GM21360 (cell line): Measurements from ENCODE around the gene SPEF1.
A peak's percentile ranks its signal among the peaks of the same experiment; 100 is the strongest.
"Not testable (repeated sequence)": the region's sequence is repeated elsewhere in the genome, so short reads cannot be mapped to it uniquely, and the experiment has no call there.

Experiments
- ATAC-seq: cut with Tn5 transposase; IDR thresholded peaks from one replicate; pipeline ENCODE4 v1.9.1; 2021; ENCODE audit warnings: mild to moderate bottlenecking, moderate library complexity; ENCODE audit not compliant: unreplicated experiment

The SPEF1 gene

GRCh38 chr20:3789201-3789600 lies 8.0 kb upstream of the SPEF1 start:
- not testable (repeated sequence) for ATAC-seq

GRCh38 chr20:3788685-3789155 lies 7.5 kb upstream of the SPEF1 start:
- ATAC-seq = no peak

GRCh38 chr20:3787324-3788014 lies 6.2 kb upstream of the SPEF1 start:
- ATAC-seq = no peak

- ATAC-seq = peak; percentile 84
Measured at GRCh38 chr20:3786665-3787323, 5.5 kb upstream of the SPEF1 start, which contains the start of gene CENPB. Gene CENPB, minus strand, starts transcription at chr20:3786740. Its CDS starts 257 bp downstream, at chr20:3786483.

- ATAC-seq = peak; percentile 9
Measured at GRCh38 chr20:3786126-3786484, 4.9 kb upstream of the SPEF1 start.

- ATAC-seq = no peak
Measured at GRCh38 chr20:3785240-3786125, 4.2 kb upstream of the SPEF1 start.

GRCh38 chr20:3784863-3785239 lies 3.6 kb upstream of the SPEF1 start:
- no peak for ATAC-seq

- no peak for ATAC-seq
Measured at GRCh38 chr20:3784216-3784853, 3.1 kb upstream of the SPEF1 start.

- no peak for ATAC-seq
Measured at GRCh38 chr20:3783511-3784195, 2.4 kb upstream of the SPEF1 start.

GRCh38 chr20:3783068-3783489 lies 1.8 kb upstream of the SPEF1 start:
- no peak for ATAC-seq

- ATAC-seq = no peak
Measured at GRCh38 chr20:3782597-3782996, 1.3 kb upstream of the SPEF1 start.

GRCh38 chr20:3778976-3779375 lies 2.3 kb downstream of the SPEF1 start:
- no peak for ATAC-seq

GRCh38 chr20:3777716-3778629 lies 3.3 kb downstream of the SPEF1 start:
- ATAC-seq = no peak

- ATAC-seq = no peak
Measured at GRCh38 chr20:3777381-3777715, 3.9 kb downstream of the SPEF1 start.

GRCh38 chr20:3775457-3776108 lies 5.7 kb downstream of the SPEF1 start:
- no peak for ATAC-seq

- ATAC-seq = no peak
Measured at GRCh38 chr20:3771552-3772058, 9.6 kb downstream of the SPEF1 start.

GRCh38 chr20:3768342-3769130 lies 12.7 kb downstream of the SPEF1 start:
- peak; percentile 26 for ATAC-seq
